ENCODE measurements around the gene THAP8. TPM values are rescaled to one million over a fixed set of nuclear protein-coding genes. Genes with fewer than 3 reads are reported as not detected.

The THAP8 gene
- total and polyA plus RNA-seq, 10 of the 15 experiments (the other 5 are each of a cell fraction or from before 2014, with no cell fraction given) = 0.24 to 4.4 (median 2.6) TPM

GRCh38 chr19:35990771-35991730, 63.0 kb downstream of the THAP8 start:
- Histone ChIP-seq H3K27ac (ENCODE audit: control insufficient read depth, insufficient read depth) (no peak overlapping the region), H4K20me1 (ENCODE audit: control insufficient read depth, insufficient read depth) (no peaks in the 10 kb centered on the region), H3K9me3 (replicated peaks; ENCODE audit: control insufficient read depth, insufficient read depth, low read length) (no peaks in the 10 kb centered on the region), H3K9ac (ENCODE audit: control insufficient read depth, insufficient read depth, low read length) (no peak overlapping the region), H3K27me3 (replicated peaks in 1 of 2; ENCODE audit: control insufficient read depth in 2 of 2, insufficient read depth in 2 of 2, low read length in 1 of 2) (peaks cover 0 to 2% of the 10 kb centered on the region in 2 experiments; a peak in 3 of 4 replicates), H3K4me1 (ENCODE audit: control insufficient read depth, insufficient read depth, low read length) (peaks cover 19% of the 10 kb centered on the region), H3K4me2 (ENCODE audit: control insufficient read depth, insufficient read depth) (no peak overlapping the region), H3K36me3 (ENCODE audit: control insufficient read depth in 2 of 2, insufficient read depth in 2 of 2, low read length in 1 of 2) (no peaks in the 10 kb centered on the region), H3K4me3 (no peak overlapping the region), H2AFZ (ENCODE audit: control insufficient read depth, low read depth, low read length) (no peak overlapping the region), H3K79me2 (ENCODE audit: control insufficient read depth, insufficient read depth, low read length) (peaks cover 12% of the 10 kb centered on the region)
- BruUV-seq (replicated peaks) = no TSS peak
- 47% methylated on average over 9 of the region's 10 CpGs for WGBS (ENCODE audit: insufficient coverage, insufficient replicate concordance, low lambda C conversion rate, missing lambda C conversion rate)
- FAIRE-seq = no peak
- in situ Hi-C loops (cut with MboI) (no loop called here), intact Hi-C loops (cut with micrococcal nuclease; ENCODE audit: unreplicated experiment) (no loop called here)
- ChIA-PET CTCF (no interaction called here), SMC1A (ENCODE audit: uncharacterized antibody, unreplicated experiment) (interaction anchor here (1.2 to 1.3 kb wide), 2 partner anchors 62 to 245 kb away, joined by 3 read pairs; partner anchors contain the start of genes PSENEN and U2AF1L4), POLR2A (no interaction called here), RAD21 (ENCODE audit: unreplicated experiment) (interaction anchor here (1.0 kb wide), 1 partner anchor 23 kb away, joined by 3 read pairs; the partner anchor contains the start of gene ALKBH6)
- no peak for DNase-seq (ENCODE audit: low read depth, low spot score)
- no peak for ATAC-seq
- TF ChIP-seq ZNF592 (IDR thresholded peaks at IDR 0.05) (no peak), DPF2 (IDR thresholded peaks at IDR 0.05) (no peak), TARDBP (IDR thresholded peaks at IDR 0.05; ENCODE audit: borderline replicate concordance) (no peak), FOS (IDR thresholded peaks at IDR 0.05; ENCODE audit: borderline replicate concordance, extremely low read depth, insufficient read length) (no peak), ZNF687 (IDR thresholded peaks at IDR 0.05) (no peak), POLR2A (IDR thresholded peaks at IDR 0.05; ENCODE audit: low read depth, low read length) (no peak), MAX (IDR thresholded peaks at IDR 0.05; ENCODE audit: low read depth, low read length) (no peak), ZSCAN29 (IDR thresholded peaks at IDR 0.05) (no peak), POLR2AphosphoS2 (IDR thresholded peaks at IDR 0.05; ENCODE audit: low read depth, low read length) (no peak), IRF4 (IDR thresholded peaks at IDR 0.05; ENCODE audit: low read depth, low read length) (no peak), BCL11A (IDR thresholded peaks at IDR 0.05; ENCODE audit: low read depth, low read length) (no peak)
- TF ChIP-seq, protein P1, sequence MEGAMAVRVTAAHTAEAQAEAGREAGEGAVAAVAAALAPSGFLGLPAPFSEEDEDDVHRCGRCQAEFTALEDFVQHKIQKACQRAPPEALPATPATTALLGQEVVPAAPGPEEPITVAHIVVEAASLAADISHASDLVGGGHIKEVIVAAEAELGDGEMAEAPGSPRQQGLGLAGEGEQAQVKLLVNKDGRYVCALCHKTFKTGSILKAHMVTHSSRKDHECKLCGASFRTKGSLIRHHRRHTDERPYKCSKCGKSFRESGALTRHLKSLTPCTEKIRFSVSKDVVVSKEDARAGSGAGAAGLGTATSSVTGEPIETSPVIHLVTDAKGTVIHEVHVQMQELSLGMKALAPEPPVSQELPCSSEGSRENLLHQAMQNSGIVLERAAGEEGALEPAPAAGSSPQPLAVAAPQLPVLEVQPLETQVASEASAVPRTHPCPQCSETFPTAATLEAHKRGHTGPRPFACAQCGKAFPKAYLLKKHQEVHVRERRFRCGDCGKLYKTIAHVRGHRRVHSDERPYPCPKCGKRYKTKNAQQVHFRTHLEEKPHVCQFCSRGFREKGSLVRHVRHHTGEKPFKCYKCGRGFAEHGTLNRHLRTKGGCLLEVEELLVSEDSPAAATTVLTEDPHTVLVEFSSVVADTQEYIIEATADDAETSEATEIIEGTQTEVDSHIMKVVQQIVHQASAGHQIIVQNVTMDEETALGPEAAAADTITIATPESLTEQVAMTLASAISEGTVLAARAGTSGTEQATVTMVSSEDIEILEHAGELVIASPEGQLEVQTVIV (IDR thresholded peaks at IDR 0.05; ENCODE audit: borderline replicate concordance, partially characterized antibody) = no peak
